Neural cell (in vitro differentiated cells): Measurements from ENCODE around the gene NPDC1.

Experiments
- POLR2AphosphoS5 ChIP-seq: IDR thresholded peaks from 2 replicates; pipeline ENCODE4 v1.6.1; 2012
- TF ChIP-seq, protein P1 (sequence below): fragments of 450-650 bp; IDR thresholded peaks from 2 replicates; pipeline ENCODE4 v1.5.1; 2014; ENCODE audit warnings: antibody characterized with exemption, mild to moderate bottlenecking, moderate library complexity; ENCODE audit not compliant: poor library complexity, severe bottlenecking

DNA sequence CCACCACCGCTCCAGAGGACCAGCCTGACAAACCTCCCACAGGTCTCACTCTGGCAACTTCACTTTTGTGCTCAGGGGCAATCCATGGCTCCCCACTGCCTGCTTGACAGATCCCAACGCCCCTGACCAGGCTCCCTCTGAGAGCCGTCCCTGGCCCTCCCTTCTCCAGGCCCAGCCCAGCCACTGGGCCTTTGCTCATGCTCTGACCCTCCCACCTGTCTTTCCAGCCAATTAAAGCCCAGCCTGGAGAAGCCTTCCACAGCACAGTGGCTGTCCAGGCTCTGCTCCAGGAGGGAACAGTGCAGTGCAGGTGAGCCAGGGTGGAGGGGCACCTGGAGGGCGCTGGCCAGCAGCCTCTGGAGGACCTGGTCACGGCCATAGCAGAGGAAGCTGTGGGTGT lies 4.6 kb upstream of the NPDC1 start:
- TF ChIP-seq, protein P1, sequence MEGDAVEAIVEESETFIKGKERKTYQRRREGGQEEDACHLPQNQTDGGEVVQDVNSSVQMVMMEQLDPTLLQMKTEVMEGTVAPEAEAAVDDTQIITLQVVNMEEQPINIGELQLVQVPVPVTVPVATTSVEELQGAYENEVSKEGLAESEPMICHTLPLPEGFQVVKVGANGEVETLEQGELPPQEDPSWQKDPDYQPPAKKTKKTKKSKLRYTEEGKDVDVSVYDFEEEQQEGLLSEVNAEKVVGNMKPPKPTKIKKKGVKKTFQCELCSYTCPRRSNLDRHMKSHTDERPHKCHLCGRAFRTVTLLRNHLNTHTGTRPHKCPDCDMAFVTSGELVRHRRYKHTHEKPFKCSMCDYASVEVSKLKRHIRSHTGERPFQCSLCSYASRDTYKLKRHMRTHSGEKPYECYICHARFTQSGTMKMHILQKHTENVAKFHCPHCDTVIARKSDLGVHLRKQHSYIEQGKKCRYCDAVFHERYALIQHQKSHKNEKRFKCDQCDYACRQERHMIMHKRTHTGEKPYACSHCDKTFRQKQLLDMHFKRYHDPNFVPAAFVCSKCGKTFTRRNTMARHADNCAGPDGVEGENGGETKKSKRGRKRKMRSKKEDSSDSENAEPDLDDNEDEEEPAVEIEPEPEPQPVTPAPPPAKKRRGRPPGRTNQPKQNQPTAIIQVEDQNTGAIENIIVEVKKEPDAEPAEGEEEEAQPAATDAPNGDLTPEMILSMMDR = no peak
- TF ChIP-seq POLR2AphosphoS5 = no peak
